Measurements from ENCODE around the gene UVSSA. TPM values are rescaled to one million over a fixed set of nuclear protein-coding genes. Genes with fewer than 3 reads are reported as not detected.

Gene UVSSA
- total and polyA plus RNA-seq, 2 donors (not counting 1 experiment from before 2014, with no cell fraction given) = 4.6 to 7.6 TPM

- no peak for TF ChIP-seq CTCF (conservative IDR thresholded peaks at IDR 0.05 in 1 of 2, IDR thresholded peaks at IDR 0.05 in 1 of 2; ENCODE audit: low read depth in 1 of 2, low read length in 2 of 2)
- TF ChIP-seq EZH2 (IDR thresholded peaks at IDR 0.05; ENCODE audit: low read length, missing control alignments) = no peak
- H4K20me1 ChIP-seq (ENCODE audit: control insufficient read depth, extremely low read depth, insufficient read depth, low read length) = no peaks in the 10 kb centered on the region
- H3K4me2 ChIP-seq (ENCODE audit: extremely low read depth, insufficient read depth, low read length) = no peak overlapping the region
- H2AFZ ChIP-seq (ENCODE audit: low read length) = no peak overlapping the region
- no peak for DNase-seq (ENCODE audit: low read depth in 2 of 2)
- H3K79me2 ChIP-seq (ENCODE audit: control insufficient read depth, insufficient read depth, low read length) = peaks cover 8% of the 10 kb centered on the region
- no peak overlapping the region for H3K9ac ChIP-seq (ENCODE audit: insufficient read depth, low read length)
- no peaks in the 10 kb centered on the region for H3K9me3 ChIP-seq (ENCODE audit: control insufficient read depth, insufficient read depth, low read depth, low read length)
- peaks cover 5% of the 10 kb centered on the region for H3K4me1 ChIP-seq (ENCODE audit: control insufficient read depth, extremely low read depth, insufficient read depth, low read length)
- peaks cover 11% of the 10 kb centered on the region for H3K36me3 ChIP-seq (ENCODE audit: control insufficient read depth, insufficient read depth, low read length)
- no peak overlapping the region for H3K4me3 ChIP-seq (replicated peaks in 1 of 4; ENCODE audit: control extremely low read depth in 1 of 4, insufficient read depth in 1 of 4, low read depth in 3 of 4, low read length in 4 of 4)
- H3K27me3 ChIP-seq (ENCODE audit: control insufficient read depth, insufficient read depth, low read length) = no peaks in the 10 kb centered on the region
- H3K27ac ChIP-seq (ENCODE audit: insufficient read depth, low read length) = no peak overlapping the region
Observed at GRCh38 chr4:1349359-1350168, 2.6 kb downstream of the UVSSA start.

- Histone ChIP-seq H3K79me2 (ENCODE audit: control insufficient read depth, insufficient read depth, low read length) (peaks cover 5% of the 10 kb centered on the region), H4K20me1 (ENCODE audit: control insufficient read depth, extremely low read depth, insufficient read depth, low read length) (no peaks in the 10 kb centered on the region), H3K36me3 (ENCODE audit: control insufficient read depth, insufficient read depth, low read length) (peaks cover 15% of the 10 kb centered on the region), H3K9me3 (ENCODE audit: control insufficient read depth, insufficient read depth, low read depth, low read length) (no peaks in the 10 kb centered on the region), H3K9ac (ENCODE audit: insufficient read depth, low read length) (no peak overlapping the region), H2AFZ (ENCODE audit: low read length) (no peak overlapping the region), H3K4me3 (replicated peaks in 1 of 4; ENCODE audit: control extremely low read depth in 1 of 4, insufficient read depth in 1 of 4, low read depth in 3 of 4, low read length in 4 of 4) (no peak overlapping the region), H3K4me1 (ENCODE audit: control insufficient read depth, extremely low read depth, insufficient read depth, low read length) (peaks cover 5% of the 10 kb centered on the region), H3K4me2 (ENCODE audit: extremely low read depth, insufficient read depth, low read length) (no peak overlapping the region), H3K27me3 (ENCODE audit: control insufficient read depth, insufficient read depth, low read length) (no peaks in the 10 kb centered on the region), H3K27ac (ENCODE audit: insufficient read depth, low read length) (no peak overlapping the region)
- DNase-seq (ENCODE audit: low read depth in 2 of 2) = no peak
- no peak for TF ChIP-seq EZH2 (IDR thresholded peaks at IDR 0.05; ENCODE audit: low read length, missing control alignments)
- no peak for TF ChIP-seq CTCF (conservative IDR thresholded peaks at IDR 0.05 in 1 of 2, IDR thresholded peaks at IDR 0.05 in 1 of 2; ENCODE audit: low read depth in 1 of 2, low read length in 2 of 2)
Observed at GRCh38 chr4:1350169-1350520, 3.1 kb downstream of the UVSSA start.

- Histone ChIP-seq H3K36me3 (ENCODE audit: control insufficient read depth, insufficient read depth, low read length) (peaks cover 27% of the 10 kb centered on the region), H3K4me2 (ENCODE audit: extremely low read depth, insufficient read depth, low read length) (no peak overlapping the region), H3K27ac (ENCODE audit: insufficient read depth, low read length) (no peak overlapping the region), H3K4me3 (replicated peaks in 1 of 4; ENCODE audit: control extremely low read depth in 1 of 4, insufficient read depth in 1 of 4, low read depth in 3 of 4, low read length in 4 of 4) (no peak overlapping the region), H3K79me2 (ENCODE audit: control insufficient read depth, insufficient read depth, low read length) (peaks cover 5% of the 10 kb centered on the region), H4K20me1 (ENCODE audit: control insufficient read depth, extremely low read depth, insufficient read depth, low read length) (no peaks in the 10 kb centered on the region), H3K27me3 (ENCODE audit: control insufficient read depth, insufficient read depth, low read length) (no peaks in the 10 kb centered on the region), H3K9ac (ENCODE audit: insufficient read depth, low read length) (no peak overlapping the region), H2AFZ (ENCODE audit: low read length) (no peak overlapping the region), H3K9me3 (ENCODE audit: control insufficient read depth, insufficient read depth, low read depth, low read length) (no peaks in the 10 kb centered on the region), H3K4me1 (ENCODE audit: control insufficient read depth, extremely low read depth, insufficient read depth, low read length) (peaks cover 5% of the 10 kb centered on the region)
- DNase-seq (ENCODE audit: low read depth in 2 of 2) = peak; percentile 56 to 72
- TF ChIP-seq CTCF (conservative IDR thresholded peaks at IDR 0.05 in 1 of 2, IDR thresholded peaks at IDR 0.05 in 1 of 2; ENCODE audit: low read depth in 1 of 2, low read length in 2 of 2) = peak; percentile 86 to 90
- no peak for TF ChIP-seq EZH2 (IDR thresholded peaks at IDR 0.05; ENCODE audit: low read length, missing control alignments)
Observed at GRCh38 chr4:1351854-1352566, 5.0 kb downstream of the UVSSA start.

All from fibroblast of lung (primary cell).